IPS-18c (cell line): ENCODE measurements around the gene KCTD15.
"Not testable (repeated sequence)": the region's sequence is repeated elsewhere in the genome, so short reads cannot be mapped to it uniquely, and the experiment has no call there.

Experiments
- H3K4me3 ChIP-seq: 2 replicates; pipeline ENCODE4 v1.7.0; 2013; ENCODE audit warnings: low read depth, mild to moderate bottlenecking, low read length, moderate library complexity; ENCODE audit not compliant: insufficient read depth
- H3K9me3 ChIP-seq: one replicate; pipeline ENCODE4 v1.6.1; 2013; ENCODE audit warnings: mild to moderate bottlenecking, low read length, moderate library complexity; ENCODE audit not compliant: control insufficient read depth, insufficient read depth

The KCTD15 gene

GRCh38 chr19:33804021-33804799 is 7.5 kb downstream of the KCTD15 start:
- Histone ChIP-seq H3K4me3 (no peak overlapping the region), H3K9me3 (peaks cover 4% of the 10 kb centered on the region)

- Histone ChIP-seq H3K9me3 (peaks cover 4% of the 10 kb centered on the region), H3K4me3 (no peak overlapping the region)
Observed at GRCh38 chr19:33805313-33805712, 8.6 kb downstream of the KCTD15 start.

- Histone ChIP-seq H3K4me3 (no peak overlapping the region; the same call in 1 of the 2 replicates), H3K9me3 (peaks cover 4% of the 10 kb centered on the region)
Observed at GRCh38 chr19:33805840-33806433, 9.3 kb downstream of the KCTD15 start.

GRCh38 chr19:33806434-33806881 is 9.8 kb downstream of the KCTD15 start:
- Histone ChIP-seq H3K4me3 (no peak overlapping the region), H3K9me3 (peaks cover 4% of the 10 kb centered on the region)

- peaks cover 3% of the 10 kb centered on the region for H3K9me3 ChIP-seq
- no peak overlapping the region for H3K4me3 ChIP-seq
Observed at GRCh38 chr19:33808399-33808798, 11.7 kb downstream of the KCTD15 start.

- Histone ChIP-seq H3K9me3 (no peaks in the 10 kb centered on the region), H3K4me3 (no peak overlapping the region)
Observed at GRCh38 chr19:33809960-33810359, 13.3 kb downstream of the KCTD15 start.

- no peak overlapping the region for H3K4me3 ChIP-seq
- H3K9me3 ChIP-seq = no peaks in the 10 kb centered on the region
Observed at GRCh38 chr19:33810821-33811220, 14.2 kb downstream of the KCTD15 start.

- no peak overlapping the region for H3K4me3 ChIP-seq
- no peaks in the 10 kb centered on the region for H3K9me3 ChIP-seq
Observed at GRCh38 chr19:33811246-33811645, 14.6 kb downstream of the KCTD15 start.

- H3K9me3 ChIP-seq = no peaks in the 10 kb centered on the region
- H3K4me3 ChIP-seq = no peak overlapping the region
Observed at GRCh38 chr19:33811736-33812387, 15.2 kb downstream of the KCTD15 start.

GRCh38 chr19:33812388-33813330 is 16.0 kb downstream of the KCTD15 start:
- Histone ChIP-seq H3K9me3 (no peaks in the 10 kb centered on the region), H3K4me3 (no peak overlapping the region)

- no peak overlapping the region for H3K4me3 ChIP-seq
- no peaks in the 10 kb centered on the region for H3K9me3 ChIP-seq
Observed at GRCh38 chr19:33813391-33814101, 16.9 kb downstream of the KCTD15 start.

- Histone ChIP-seq H3K9me3 (no peaks in the 10 kb centered on the region), H3K4me3 (no peak overlapping the region)
Observed at GRCh38 chr19:33814181-33815165, 17.8 kb downstream of the KCTD15 start.

GRCh38 chr19:33815380-33816340 is 19.0 kb downstream of the KCTD15 start:
- H3K9me3 ChIP-seq = no peaks in the 10 kb centered on the region
- H3K4me3 ChIP-seq = no peak overlapping the region

GRCh38 chr19:33818411-33818810 is 21.7 kb downstream of the KCTD15 start:
- H3K9me3 ChIP-seq = no peaks in the 10 kb centered on the region
- H3K4me3 ChIP-seq = no peak overlapping the region

- H3K4me3 ChIP-seq, H3K9me3 ChIP-seq: not testable (repeated sequence)
Observed at GRCh38 chr19:33819078-33819477, 22.4 kb downstream of the KCTD15 start.
